KG1 (cell line): ENCODE data around the gene TULP1.
"Not testable (repeated sequence)": the region's sequence is repeated elsewhere in the genome, so short reads cannot be mapped to it uniquely, and the experiment has no call there.

Source experiments
- DNase-seq: peaks from one replicate; lab custom pipeline; 2025; lab: John Stamatoyannopoulos, UW

Gene TULP1

GRCh38 chr6:35521235-35521634 lies 8.5 kb upstream of the TULP1 start:
- DNase-seq: no peak

GRCh38 chr6:35519313-35520015 lies 6.8 kb upstream of the TULP1 start:
- no peak for DNase-seq

- no peak for DNase-seq
Observed at GRCh38 chr6:35518566-35519312, 6.0 kb upstream of the TULP1 start.

- not testable (repeated sequence) for DNase-seq
Observed at GRCh38 chr6:35517978-35518377, 5.3 kb upstream of the TULP1 start.

GRCh38 chr6:35516712-35517111 lies 4.0 kb upstream of the TULP1 start:
- no peak for DNase-seq

- not testable (repeated sequence) for DNase-seq
Observed at GRCh38 chr6:35515939-35516338, 3.2 kb upstream of the TULP1 start.

GRCh38 chr6:35514587-35514986 lies 1.9 kb upstream of the TULP1 start:
- DNase-seq: no peak

GRCh38 chr6:35512006-35512405 lies 690 bp downstream of the TULP1 start:
- no peak for DNase-seq

- no peak for DNase-seq
Observed at GRCh38 chr6:35511562-35511941, 1.1 kb downstream of the TULP1 start.

GRCh38 chr6:35510916-35511561 lies 1.7 kb downstream of the TULP1 start:
- no peak for DNase-seq

GRCh38 chr6:35508542-35508941 lies 4.2 kb downstream of the TULP1 start:
- DNase-seq: no peak

- no peak for DNase-seq
Observed at GRCh38 chr6:35508027-35508426, 4.7 kb downstream of the TULP1 start.

- no peak for DNase-seq
Observed at GRCh38 chr6:35507221-35507620, 5.5 kb downstream of the TULP1 start.

- DNase-seq: no peak
Observed at GRCh38 chr6:35506536-35506935, 6.2 kb downstream of the TULP1 start.

GRCh38 chr6:35505999-35506412 lies 6.7 kb downstream of the TULP1 start:
- no peak for DNase-seq

GRCh38 chr6:35503534-35503933 lies 9.2 kb downstream of the TULP1 start:
- no peak for DNase-seq

GRCh38 chr6:35501784-35502183 lies 10.9 kb downstream of the TULP1 start:
- DNase-seq: no peak

- DNase-seq: no peak
Observed at GRCh38 chr6:35500782-35501181, 11.9 kb downstream of the TULP1 start.

- DNase-seq: no peak
Observed at GRCh38 chr6:35499372-35499771, 13.3 kb downstream of the TULP1 start.

- no peak for DNase-seq
Observed at GRCh38 chr6:35498422-35499067, 14.2 kb downstream of the TULP1 start.

GRCh38 chr6:35497571-35498421 lies 14.9 kb downstream of the TULP1 start:
- no peak for DNase-seq
